Body of pancreas (tissue), 4 donors: ENCODE results near the gene TLK2. TPM values are rescaled to one million over a fixed set of nuclear protein-coding genes. Genes with fewer than 3 reads are reported as not detected.

Experiments used
- ATAC-seq: fragments of 150-250 bp; one replicate; pipeline ENCODE4 v1.9.1; 2016
- DNase-seq, 4 donors: peaks; one replicate each; pipeline ENCODE4 v3.0.0-alpha.2; 2019
- H3K27ac ChIP-seq, 4 donors: fragments of 200-600 bp; sonication (generic); 1 replicate in 3 of 4; 2 replicates in 1 of 4; pipeline versions ENCODE4 v1.5.1 to v1.6.1; 2016 to 2019; ENCODE audit warnings: mild to moderate bottlenecking in 1 of 4, mixed read lengths in 1 of 4, moderate library complexity in 1 of 4
- H3K27me3 ChIP-seq, 2 donors: fragments of 200-600 bp; sonication (generic); one replicate each; pipeline ENCODE4 v1.6.0; 2016; ENCODE audit warnings: mild to moderate bottlenecking in 1 of 2
- H3K36me3 ChIP-seq, 2 donors: fragments of 200-600 bp; sonication (generic); replicated peaks in 1 of 2; 2 replicates each; pipeline ENCODE4 v1.5.1; 2016; ENCODE audit warnings: low read depth in 2 of 2; ENCODE audit not compliant: insufficient read depth in 1 of 2
- H3K4me1 ChIP-seq: fragments of 200-600 bp; sonication (generic); one replicate; pipeline ENCODE4 v1.6.0; 2016
- H3K4me3 ChIP-seq, 2 donors: fragments of 200-600 bp; sonication (generic); 1 replicate in 1 of 2; 2 replicates in 1 of 2; pipeline ENCODE4 v1.5.1; 2016 to 2019
- H3K9me3 ChIP-seq, 3 donors: fragments of 200-600 bp; sonication (generic); 1 replicate in 2 of 3; 2 replicates in 1 of 3; pipeline ENCODE4 v1.5.1; 2016
- CTCF ChIP-seq, 7 experiments: fragments of 450-650 bp in 4 of 7; fragments of 200-600 bp in 3 of 7; sonication (generic) in 3 of 7; IDR thresholded peaks; one replicate each; pipeline ENCODE4 v1.5.1; 2016 to 2019; ENCODE audit warnings: antibody characterized with exemption in 7 of 7
- POLR2A ChIP-seq, 3 donors: fragments of 450-650 bp; IDR thresholded peaks; one replicate each; pipeline ENCODE4 v1.6.1; 2016; ENCODE audit warnings: antibody characterized with exemption in 3 of 3, mild to moderate bottlenecking in 2 of 3
- WGBS, 2 donors: methylation state at CpG; one replicate each; pipeline ENCODE4 v1.1.5; 2017; 5-methylcytosine and 5-hydroxymethylcytosine counted together
- intact Hi-C: fragments of 100-400 bp; cut with DNase I; formaldehyde crosslinking; loops from one replicate; pipeline ENCODE4 v1.15.1; 2023
- total RNA-seq, 2 donors: library from RNA; depleted of rRNA; stranded (reverse); fragments of >200 nt; gene quantifications; one replicate each; pipeline ENCODE4 v1.1.0, GENCODE V29; 2016

TLK2 gene
- total RNA-seq, 2 donors from 2014 or later = 20.8 to 54.1 TPM

- Histone ChIP-seq H3K27ac (no peak overlapping the region), H3K9me3 (no peaks in the 10 kb centered on the region), H3K4me1 (no peaks in the 10 kb centered on the region), H3K27me3 (no peaks in the 10 kb centered on the region), H3K36me3 (no peaks in the 10 kb centered on the region), H3K4me3 (no peak overlapping the region)
- DNase-seq = no peak
- intact Hi-C loops = no loop called here
- 85 to 94% methylated on average over 17 of the region's 17 CpGs for WGBS, 2 donors
- TF ChIP-seq POLR2A (IDR thresholded peaks at IDR 0.05) (no peak), CTCF (IDR thresholded peaks at IDR 0.05) (no peak)
- peak; percentile 16 for ATAC-seq
These were observed 140.2 kb downstream of the TLK2 start for GRCh38 chr17:62618647-62619416.

DNA sequence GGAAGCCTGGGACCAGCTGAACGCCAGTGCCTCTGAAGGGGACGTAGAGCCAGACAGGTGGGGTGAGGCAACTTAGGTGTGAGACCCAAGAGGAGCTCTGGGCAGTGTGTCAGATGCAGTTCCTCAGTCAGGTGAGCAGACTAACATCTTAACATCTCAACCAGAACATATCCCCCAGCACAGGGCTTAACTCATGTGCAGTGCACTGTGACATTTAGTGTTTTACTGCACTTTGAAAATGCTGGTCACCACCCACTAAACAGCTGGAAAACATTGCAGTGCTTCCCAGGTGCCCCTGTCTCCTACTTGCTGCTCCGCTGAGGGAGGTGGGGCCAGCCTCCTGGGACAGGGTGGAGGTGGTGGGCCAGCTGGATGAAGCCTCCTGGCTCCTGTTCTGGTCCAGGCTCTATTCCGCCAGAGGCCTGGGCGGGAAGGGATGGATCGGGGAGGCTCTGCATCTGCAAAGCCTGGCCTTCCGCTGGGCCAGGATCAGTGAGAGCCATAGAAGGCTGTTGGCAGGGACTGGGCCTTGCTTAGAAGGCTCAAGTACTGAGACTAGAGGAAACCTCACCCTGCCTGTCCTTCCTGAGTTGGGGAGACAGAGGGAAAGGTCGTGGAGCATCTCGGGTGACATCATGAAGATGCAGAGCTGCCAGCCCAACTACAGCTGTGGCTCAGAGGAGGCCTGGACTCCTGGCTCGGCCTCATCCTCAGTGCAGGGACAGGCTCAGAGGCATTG lies 141.0 kb downstream of the TLK2 start:
- ATAC-seq (peak; percentile 30), DNase-seq (no peak)
- 83 to 90% methylated on average over 7 to 10 of the region's 10 CpGs for WGBS, 2 donors
- no peak overlapping the region for H3K27ac ChIP-seq
- TF ChIP-seq POLR2A (IDR thresholded peaks at IDR 0.05) (no peak), CTCF (IDR thresholded peaks at IDR 0.05) (no peak)
- H3K4me3 ChIP-seq = no peak overlapping the region
- intact Hi-C loops = no loop called here
- no peaks in the 10 kb centered on the region for H3K9me3 ChIP-seq
- H3K4me1 ChIP-seq = no peaks in the 10 kb centered on the region
- no peaks in the 10 kb centered on the region for H3K27me3 ChIP-seq
- no peaks in the 10 kb centered on the region for H3K36me3 ChIP-seq

DNA sequence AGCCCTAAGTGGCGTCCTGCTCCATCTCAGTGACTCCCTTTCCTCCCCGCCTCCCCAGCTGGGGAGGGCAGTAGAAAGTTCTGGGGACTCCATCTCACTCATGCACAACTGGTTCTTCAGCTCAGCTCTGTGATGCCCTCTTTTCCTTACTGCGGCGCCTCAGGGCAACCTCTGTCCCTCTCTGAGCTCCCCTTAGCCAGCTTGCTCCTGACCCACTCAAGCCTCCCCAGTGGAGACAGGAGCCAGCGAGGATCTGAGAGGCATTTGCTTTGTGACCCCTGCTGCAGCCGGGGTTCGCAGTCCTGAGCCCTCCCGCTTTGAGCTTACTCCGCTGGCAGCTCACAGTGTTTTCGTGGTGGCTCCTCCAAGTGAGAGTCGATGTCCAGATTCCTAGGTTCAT lies 142.6 kb downstream of the TLK2 start:
- WGBS, 2 donors = 89 to 93% methylated on average over 11 of the region's 11 CpGs
- ATAC-seq (no peak), DNase-seq (no peak)
- Histone ChIP-seq H3K36me3 (no peaks in the 10 kb centered on the region), H3K27me3 (no peaks in the 10 kb centered on the region), H3K4me3 (no peak overlapping the region), H3K4me1 (no peaks in the 10 kb centered on the region), H3K27ac (no peak overlapping the region), H3K9me3 (no peaks in the 10 kb centered on the region)
- TF ChIP-seq POLR2A (IDR thresholded peaks at IDR 0.05) (no peak), CTCF (IDR thresholded peaks at IDR 0.05) (no peak)
- intact Hi-C loops = no loop called here

- Histone ChIP-seq H3K36me3 (no peaks in the 10 kb centered on the region), H3K27me3 (peaks cover 0 to 9% of the 10 kb centered on the region in 2 donors), H3K4me1 (peaks cover 21% of the 10 kb centered on the region), H3K27ac (no peak overlapping the region), H3K4me3 (no peak overlapping the region), H3K9me3 (no peaks in the 10 kb centered on the region)
- intact Hi-C loops = no loop called here
- TF ChIP-seq POLR2A (IDR thresholded peaks at IDR 0.05) (no peak), CTCF (IDR thresholded peaks at IDR 0.05) (no peak)
- ATAC-seq = no peak
- 79 to 83% methylated on average over 18 to 19 of the region's 19 CpGs for WGBS, 2 donors
- no peak for DNase-seq
These were observed 146.7 kb downstream of the TLK2 start for GRCh38 chr17:62625184-62625869.
